Stimulated activated CD8-positive, alpha-beta memory T cell treated with anti-CD3 and anti-CD28 coated beads, Interleukin-2, amount 100 ng/mL, for 48 hours (primary cell): Measurements from ENCODE around the gene NDUFV2.
"Not testable (repeated sequence)": the region's sequence is repeated elsewhere in the genome, so short reads cannot be mapped to it uniquely, and the experiment has no call there.

ENCODE experiments used
- DNase-seq, 2 donors: peaks; one replicate each; pipeline ENCODE4 v3.0.0-alpha.2; 2020; ENCODE audit warnings: low read depth in 2 of 2

NDUFV2 gene

DNA sequence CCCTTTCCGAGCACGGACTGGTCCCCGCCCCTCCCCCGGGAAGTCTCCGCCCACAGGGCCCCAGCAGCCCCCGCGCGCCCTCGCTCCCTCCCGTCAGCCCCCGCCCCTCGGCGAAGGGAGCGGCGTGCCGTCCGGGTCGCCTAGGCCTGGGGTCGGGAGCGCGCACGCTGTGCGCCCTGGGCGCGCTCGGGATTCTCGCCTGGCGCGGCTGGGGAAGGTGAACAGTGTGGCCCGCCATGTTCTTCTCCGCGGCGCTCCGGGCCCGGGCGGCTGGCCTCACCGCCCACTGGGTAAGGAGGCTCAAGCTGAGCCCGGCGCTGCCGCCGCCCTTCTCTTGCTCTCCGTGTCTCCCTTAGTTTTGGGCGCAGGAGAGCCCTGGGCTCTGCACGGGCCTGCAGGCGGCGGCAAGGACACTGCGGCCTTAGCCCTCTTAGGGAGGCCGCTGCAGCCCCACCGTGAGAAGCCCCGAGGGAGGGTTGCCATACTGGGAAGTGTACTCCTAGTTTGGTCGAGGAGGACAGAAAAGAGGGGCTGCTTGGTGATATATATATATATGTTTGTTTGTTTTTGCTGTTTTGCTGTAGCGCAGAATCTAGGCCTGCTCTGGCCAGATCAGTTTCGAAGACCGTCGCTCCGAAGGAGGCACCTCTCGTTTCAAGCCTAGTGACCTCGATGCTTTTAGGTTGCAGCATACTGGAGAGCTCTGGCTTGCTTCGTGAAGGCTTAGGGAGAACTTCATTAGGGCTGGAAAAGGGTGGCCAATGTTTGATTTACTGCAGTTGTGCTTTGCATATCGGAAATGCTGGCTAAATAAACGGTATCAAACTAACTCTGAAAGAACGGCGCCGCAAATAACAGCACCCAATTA lies at the start of gene NDUFV2:
TSS of gene NDUFV2 (plus strand) at position 192 of the 868 bp plus-strand sequence. CDS start at position 237, 45 bp downstream.
- peak; percentile 98 to 99 for DNase-seq

DNA sequence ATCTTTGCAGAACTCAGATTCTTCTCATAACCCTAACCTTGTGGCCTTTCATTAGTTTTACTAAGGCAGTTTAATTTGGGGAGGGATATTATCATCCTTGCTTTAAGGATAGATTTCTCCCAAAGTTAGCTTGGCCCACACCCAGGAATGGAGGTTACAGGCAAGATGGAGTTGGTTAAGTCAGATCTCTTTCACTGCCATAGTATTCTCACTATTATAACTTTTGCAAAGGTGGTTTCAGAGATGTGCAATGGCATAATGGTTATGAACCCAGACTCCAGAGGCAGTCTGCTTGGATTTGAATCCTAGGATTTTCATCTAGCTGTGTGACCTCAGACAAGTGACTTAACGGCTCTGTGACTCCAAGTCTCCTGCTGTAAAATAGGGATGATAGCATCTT lies 48.7 kb upstream of the NDUFV2 start:
- no peak for DNase-seq

DNA sequence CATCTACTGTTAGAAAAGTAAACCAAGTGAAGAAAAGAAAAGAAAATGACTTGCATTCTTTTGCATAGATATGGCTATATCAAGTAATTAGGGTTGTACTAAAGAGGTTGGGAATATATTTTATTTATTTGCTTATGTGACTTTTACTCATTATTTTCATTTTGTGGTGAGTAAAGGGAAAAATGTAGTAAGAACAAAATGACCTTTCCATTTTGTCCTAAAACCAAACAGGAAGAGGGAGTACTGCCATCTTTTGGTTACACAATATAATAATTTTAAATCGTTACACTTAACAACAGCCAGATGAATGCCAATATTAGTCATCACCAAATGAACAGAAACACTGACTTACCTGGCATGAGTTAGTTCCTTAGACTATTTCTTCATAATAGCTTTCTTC lies 47.3 kb upstream of the NDUFV2 start:
- DNase-seq, result no peak

DNA sequence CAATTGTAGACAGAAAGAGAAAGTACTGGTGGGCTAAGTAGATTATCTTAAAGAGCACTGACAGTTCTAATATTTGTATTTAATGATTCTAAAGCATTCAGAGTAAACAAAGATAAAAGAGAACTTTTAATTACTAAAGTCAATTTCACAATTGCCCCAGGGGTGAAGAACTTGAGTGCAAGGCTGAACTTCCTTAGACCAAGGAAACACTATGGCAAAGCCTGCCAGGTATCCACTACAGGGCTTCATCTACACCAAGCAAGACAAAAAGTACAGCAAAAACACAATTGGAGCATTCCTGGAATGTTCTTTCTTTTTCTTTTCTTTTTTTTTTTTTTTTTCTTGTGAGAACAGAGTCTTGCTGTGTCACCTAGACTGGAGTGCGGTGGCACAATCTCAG lies 46.9 kb upstream of the NDUFV2 start:
- no peak for DNase-seq

DNA sequence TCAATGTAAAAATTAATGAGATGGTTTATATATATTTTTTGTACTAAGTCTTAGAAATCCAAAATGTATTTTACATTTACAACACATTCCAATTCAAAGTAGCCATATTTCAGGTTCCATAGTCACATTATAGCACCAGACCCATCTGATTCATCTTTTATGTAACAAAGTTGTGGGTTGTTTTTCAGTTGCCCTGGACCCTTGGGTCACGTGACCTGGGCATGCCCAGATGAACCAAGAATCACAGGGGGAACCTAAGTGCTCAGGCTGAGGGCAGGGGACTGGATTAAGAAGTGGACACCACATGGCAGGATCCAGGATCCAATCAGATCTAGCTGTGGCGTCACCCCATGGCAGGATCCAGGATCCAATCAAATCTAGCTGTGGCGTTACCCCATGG lies 44.9 kb upstream of the NDUFV2 start:
- no peak for DNase-seq

DNA sequence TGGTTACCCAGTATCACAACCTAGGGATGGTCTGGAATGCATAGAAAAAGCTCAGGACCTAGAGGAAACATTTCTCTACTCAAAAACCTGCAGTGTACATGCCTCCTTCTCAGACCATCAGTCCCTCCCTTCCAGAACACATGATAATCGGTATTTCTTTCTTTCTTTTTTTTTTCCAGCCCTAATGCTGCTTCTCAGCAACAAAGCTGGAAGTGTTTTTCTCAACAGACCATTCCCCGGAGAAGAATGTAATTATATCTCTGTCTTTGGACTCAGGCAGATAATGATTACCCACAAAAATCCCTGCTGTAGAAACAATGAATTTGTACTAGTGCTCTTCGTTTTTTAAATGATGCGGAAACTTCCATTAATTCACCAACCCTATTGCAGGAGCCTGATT lies 44.1 kb upstream of the NDUFV2 start:
- no peak for DNase-seq

DNA sequence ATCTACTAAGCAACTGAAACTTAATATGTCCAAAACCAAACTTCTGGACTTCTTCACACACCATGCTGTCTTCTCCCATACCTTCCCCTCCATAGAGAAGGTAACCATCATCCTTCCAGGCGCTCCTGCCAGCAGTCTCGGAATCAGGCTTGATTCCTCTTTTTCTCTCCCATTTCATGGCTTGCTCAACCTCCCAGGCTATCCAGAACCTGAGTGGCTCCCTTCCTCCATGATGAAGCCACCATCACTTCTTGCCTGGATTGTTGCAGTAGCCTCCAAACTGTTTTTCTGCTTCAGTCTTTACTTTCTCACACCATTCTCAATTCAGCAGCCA lies 40.1 kb upstream of the NDUFV2 start:
- DNase-seq, result no peak

DNA sequence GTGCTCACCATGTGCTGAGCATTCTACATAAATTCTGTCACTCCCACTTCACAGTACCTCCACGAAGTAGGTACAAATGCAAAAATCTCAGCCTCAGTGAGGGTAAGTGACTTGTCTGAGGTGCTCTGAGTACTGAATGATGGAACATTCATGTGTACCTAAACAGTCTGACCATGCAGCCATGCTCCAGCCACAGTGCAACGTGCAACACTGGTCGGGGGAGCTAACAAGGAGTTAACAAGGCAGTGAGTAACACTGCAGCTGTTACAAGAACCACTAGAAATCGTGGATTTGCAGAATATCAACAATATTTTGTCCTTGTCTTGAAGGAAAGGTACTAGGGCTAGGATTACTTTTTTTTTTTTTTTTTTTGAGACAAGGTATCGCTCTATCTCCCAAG lies 36.6 kb upstream of the NDUFV2 start:
- no peak for DNase-seq

DNA sequence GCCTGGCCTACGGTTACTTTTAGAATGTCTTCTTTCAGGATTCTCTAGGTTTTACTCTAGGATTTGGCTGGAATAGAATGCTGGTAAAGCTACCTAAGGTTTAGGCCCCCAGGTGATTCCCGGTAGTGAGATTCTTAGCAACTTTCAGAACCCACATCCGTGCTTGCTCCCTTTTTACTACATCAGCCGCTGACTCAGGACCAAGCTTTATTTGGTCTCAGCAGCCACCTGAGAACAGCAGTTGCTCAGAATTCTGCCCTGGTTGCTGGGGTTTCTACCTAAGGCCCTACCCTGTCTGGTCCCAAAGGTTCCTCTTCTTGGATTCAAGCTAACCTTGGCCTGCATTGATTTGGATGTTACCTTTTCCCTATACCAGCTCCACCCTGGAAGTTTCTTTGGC lies 36.1 kb upstream of the NDUFV2 start:
- no peak for DNase-seq

DNA sequence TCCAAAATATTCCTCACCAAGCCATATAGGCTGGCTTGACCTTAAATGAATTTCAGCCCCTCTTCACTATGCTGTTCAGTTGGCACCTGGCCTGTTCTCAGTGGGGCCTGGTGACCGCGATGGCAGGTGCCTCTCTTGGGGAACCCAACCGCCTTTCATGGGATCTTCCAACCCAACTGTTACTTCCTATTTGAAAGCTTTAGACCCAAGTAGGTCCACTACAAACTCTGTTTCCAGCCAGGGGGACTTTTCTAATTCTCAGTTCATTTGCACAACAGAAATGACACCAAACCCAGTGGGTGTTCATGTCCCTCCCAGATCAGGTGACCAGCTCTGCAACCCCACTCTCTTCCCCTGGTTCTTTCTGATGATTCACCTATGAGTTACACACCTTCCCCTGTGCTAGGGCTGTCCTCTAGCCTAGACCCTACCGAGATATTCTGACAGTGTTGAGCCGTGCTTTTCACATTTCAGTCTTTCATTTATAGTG lies 35.6 kb upstream of the NDUFV2 start:
- DNase-seq, result no peak

DNA sequence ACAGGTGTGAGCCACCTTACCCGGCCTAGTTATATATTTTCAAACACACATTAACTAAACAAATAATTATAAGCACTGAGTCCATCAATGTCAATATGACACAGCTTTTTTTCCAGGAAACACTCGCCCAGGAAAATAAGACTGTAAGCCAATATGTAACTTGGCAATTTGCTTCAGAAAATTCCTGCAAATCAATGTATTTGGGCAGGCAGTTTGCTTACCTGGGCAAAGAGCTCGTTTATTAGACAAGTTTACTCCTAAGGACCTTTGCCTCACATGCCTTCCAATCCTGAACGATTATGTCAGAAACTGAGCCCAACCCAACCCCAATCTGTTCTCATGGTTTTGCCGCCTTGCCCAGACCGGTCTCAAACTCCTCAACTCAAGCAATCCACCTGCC lies 34.7 kb upstream of the NDUFV2 start:
- no peak for DNase-seq

DNA sequence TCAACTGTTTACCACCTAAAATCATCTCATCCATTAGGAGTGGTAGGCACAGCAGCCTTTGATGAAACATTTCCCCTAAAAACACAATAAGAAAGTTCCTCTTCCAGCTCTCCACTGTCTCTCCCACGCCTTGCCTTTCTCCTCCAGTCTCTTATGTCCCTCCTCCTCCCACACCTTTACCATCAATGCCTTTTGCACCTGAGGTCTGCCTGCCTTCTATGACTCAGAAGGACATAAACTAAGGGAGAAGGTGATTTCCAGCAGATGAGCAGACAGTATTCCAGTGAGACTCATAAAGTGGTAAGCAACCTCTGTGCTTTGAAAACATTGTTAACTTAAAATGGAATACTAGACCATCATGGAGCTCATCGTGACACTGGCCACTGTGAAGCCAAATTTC lies 34.2 kb upstream of the NDUFV2 start:
- no peak for DNase-seq

DNA sequence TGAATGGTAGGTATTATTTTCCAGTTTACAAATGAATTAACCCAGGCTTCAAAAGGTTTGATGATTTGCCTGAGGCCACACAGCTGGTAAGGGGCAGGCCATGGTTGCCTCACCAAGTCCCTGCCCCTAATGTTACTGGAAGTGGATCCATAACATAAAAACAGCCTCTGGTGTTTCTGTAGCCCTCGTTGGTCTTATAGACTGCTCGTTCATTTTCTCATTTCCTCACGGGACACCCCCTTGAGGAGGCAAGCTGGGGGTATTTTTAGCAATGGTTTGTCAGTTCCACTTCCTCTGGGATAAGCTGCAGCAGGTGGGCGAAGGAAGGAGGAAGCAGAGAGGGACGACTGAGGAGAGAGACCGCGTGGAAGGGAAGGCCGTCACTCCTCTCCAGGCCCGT lies 32.9 kb upstream of the NDUFV2 start:
- DNase-seq, result no peak

DNA sequence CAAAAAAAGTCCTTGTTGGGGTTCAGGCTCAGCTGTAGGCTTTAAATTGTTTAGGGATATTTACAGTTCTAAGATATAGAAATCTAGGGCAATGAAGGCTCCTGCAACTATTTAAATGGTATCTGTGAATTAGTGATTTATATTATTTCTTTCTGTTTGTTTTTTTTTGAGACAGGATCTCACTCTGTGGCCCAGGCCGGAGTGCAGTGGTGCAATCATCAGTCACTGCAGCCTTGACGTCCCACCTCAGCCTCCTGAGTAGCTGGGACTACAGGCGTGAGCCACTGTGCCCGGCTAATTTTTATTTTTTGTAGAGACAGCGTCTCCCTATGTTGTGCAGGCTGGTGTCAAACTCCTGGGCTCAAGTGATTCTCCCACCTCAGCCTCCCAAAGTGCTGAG lies 32.3 kb upstream of the NDUFV2 start:
- DNase-seq, result no peak

DNA sequence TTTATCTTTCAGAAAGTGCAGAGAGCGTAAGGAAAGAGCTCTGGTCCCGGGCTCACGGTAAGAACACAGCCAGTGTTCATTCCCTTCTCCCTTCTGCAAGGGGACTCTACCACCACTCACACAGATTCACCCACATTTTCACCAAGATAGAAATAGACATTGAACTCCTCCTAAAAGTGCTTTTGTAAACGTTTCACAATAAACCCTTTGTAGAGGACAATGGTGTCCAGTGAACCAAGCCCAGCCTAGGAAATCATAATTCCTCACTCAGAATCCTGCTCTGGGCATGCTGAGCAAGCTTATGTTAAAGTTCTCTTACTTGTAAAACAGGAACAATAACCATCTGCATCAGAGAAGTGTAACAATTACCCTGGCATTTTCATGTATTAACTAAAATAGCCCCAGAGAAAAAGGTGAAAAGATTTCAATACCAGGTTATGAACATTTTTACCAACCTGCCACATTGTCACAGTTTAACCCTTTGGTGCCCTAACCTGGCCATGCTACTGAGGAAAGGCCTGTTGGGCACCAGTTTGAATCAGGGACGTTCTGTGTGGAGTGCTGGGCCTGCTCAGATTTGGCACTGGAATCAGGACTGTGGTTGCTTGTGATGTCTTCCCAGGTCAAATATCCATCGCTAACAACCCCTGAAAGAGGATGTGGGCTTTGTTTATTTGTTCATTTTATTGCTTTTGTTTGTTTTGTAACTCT lies 22.5 kb upstream of the NDUFV2 start:
- no peak for DNase-seq

DNA sequence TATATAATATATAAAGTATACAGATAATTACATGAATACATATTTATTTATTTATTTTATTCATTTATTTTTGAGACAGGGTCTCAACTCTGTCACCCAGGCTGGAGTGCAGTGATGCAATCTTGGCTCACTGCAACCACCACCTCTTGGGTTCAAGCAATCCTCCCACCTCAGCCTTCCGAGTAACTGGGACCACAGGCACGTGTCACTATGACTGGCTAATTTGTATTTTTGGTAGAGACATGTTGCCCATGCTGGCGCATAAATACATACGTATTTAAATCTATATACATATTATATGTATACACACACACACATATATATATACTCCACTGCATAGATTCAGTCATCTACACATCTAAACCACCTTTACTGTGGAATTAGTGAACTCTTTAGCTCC lies 20.6 kb upstream of the NDUFV2 start:
- peak in 1 of 2 donors; percentile 52 for DNase-seq

DNA sequence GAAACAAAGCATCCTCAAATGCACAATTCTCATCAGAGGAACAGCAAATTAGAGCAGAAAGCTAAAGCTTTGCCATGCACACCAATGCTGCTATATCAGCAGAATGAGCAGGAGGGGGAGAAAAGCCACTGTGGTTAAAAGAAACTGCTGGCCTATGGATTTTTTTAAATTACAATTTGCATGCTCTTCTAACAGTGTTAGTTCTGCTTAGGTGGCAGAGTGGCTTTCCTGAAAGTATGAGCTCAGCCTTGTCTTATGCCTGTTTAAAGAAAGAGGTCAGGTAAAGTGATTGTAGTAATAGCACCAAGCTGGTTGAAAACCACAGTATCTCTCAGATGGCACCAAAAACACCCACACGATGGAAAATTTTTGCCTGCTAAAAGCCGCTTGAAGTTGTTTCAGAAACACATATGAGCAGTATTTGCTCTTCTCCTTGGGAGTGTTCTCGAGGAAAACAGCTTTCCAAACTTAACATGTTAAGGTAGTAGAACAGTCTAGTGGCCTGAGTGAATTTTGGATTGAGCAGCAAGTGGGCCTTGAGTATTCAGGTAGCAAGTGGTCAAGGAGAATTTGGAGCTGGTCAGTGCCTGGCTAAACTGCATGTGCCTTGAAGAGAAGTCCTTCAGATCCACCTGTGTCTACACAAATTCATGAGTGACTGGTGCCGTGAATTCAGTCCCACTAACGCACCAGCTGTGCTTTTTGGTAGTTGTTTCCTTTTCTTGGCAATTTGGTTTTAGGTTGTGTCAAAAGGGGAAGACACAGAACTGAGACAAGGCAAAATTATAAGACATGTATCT lies 19.6 kb upstream of the NDUFV2 start:
- no peak for DNase-seq

DNA sequence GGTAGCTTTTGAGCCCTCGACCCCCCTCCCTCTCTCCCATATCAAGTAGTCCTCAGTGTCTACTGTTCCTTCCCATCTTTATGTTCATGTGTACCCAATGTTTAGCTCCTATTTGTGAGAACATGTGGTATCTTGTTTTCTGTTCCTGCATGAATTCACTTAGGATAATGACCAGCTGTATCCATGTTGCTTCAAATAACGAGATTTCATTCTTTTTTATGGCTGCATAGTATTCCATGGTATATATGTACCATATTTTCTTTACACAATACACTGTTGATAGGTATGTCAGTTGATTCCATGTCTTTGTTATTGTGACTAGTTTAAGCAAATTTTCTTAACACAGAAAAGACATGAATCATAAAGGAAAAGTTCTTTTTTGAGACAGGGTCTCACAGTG lies 16.5 kb upstream of the NDUFV2 start:
- no peak for DNase-seq

DNA sequence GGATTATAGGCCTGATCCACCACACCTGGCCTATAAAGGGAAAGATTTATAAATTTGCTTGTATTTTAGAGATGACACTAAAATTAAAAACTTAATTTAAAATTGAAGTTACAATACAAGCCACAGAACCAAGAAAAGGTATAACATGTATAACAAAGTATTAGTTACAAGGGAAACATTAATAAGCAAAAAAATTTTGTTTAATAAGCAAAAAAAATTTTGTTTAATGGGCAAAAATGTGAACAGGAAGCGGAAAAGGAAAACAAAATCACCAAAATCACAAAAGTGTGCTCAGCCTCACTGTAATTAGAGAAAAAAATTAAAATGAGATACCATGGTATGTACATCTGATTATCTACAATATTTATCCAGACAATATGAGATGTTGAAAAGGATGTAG lies 15.9 kb upstream of the NDUFV2 start:
- DNase-seq, result no peak

DNA sequence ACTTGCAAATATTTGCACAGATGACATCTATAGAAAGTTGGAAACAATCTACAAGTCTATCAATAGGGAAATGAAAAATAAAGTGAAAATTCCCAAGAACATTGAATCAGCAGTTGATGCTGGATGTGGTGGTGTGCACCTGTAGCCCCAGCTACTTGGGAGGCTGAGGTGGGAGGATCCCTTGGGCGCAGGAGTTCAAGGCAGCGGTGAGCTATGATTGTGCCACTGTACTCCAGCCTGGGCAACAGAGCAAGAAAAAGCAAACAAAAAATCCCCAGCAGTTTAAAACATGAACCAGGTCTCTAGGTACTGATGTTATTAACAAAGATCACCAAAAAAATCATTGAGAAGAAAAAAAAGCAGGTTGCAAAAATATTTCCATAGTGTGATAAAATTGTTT lies 15.4 kb upstream of the NDUFV2 start:
- DNase-seq, result no peak

DNA sequence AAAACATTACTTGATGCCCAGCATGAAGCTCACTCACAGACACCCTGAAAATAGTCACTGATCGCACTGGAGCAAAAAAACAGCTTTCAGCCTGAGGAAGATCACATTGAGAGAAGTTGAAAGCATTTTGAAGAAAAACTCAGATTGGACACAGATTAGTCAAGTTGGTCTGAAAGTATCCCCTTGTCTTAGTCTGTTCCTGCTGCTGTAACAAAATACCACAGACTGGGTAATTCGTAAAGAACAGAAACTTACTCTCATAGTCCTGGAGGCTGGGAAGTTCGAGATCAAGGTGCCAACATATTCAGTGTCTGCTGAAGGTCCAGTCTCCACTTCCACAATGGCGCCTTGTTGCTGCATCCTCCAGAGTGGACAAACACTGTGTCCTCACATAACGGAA lies 14.2 kb upstream of the NDUFV2 start:
- no peak for DNase-seq

DNA sequence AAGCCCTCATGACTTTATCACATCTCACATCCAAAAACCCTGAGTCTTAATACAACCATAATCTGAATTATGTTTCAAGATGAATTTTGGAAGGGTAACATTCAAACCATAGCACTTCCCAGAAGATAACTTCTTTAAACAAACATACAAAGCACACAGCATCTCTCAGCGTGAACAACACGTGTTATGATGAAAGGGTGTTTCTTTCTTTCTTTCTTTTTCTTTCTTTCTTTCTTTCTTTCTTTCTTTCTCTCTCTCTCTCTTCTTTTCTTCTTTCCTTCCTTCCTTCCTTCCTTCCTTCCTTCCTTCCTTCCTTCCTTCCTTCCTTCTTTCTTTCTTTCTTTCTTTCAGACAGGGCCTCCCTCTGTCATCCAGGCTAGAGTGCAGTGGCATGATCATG lies 13.8 kb upstream of the NDUFV2 start:
- DNase-seq, result not testable (repeated sequence)
